GM18499 (cell line): Measurements from ENCODE around the gene LIPG.

Source experiments
- ATAC-seq: cut with Tn5 transposase; IDR thresholded peaks from one replicate; pipeline ENCODE4 v1.9.1; 2021; ENCODE audit warnings: moderate number of reproducible peaks; ENCODE audit not compliant: insufficient read depth, unreplicated experiment

Gene LIPG

DNA sequence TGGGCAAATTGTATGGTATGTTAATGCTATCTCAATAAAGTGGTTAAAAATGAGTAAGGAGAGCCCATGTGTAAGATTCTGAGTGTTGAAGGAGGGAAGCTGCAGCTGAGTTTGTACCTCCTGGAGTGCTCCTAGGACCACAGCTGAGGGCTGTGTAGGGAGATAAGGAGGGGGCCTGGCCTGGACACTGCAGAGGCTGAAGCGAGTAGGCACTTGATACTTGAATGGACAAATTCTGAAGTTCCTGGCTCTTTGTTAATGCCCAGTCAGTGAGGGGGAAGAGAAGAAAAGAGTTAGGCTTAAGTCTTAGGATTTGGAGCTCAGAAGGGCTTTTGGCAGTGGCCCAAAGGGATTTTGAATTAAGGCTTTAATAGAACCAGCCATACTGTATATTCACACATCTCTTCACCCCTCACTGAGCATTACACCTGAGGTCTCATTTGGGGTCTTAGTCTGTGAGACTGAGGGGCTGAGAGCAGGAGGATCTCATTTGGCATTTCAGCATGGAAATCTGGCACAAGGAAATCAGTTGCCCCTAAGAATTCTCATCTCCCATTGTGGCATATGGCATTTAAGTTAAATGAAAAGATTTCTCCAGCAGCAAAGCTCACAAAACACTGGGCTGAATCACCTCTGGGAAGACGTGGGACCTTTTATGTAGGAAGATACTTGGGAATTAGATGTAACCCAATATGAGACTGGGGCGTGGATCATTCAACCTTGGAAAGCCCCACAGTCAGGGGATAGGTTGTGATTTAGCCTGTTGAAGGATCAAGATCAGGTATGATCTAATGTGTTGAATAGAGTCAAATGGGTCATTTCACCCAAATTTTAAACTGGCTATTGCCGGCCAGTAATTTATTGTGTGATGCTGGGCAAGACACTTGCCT lies 46.8 kb downstream of the LIPG start:
- no peak for ATAC-seq

DNA sequence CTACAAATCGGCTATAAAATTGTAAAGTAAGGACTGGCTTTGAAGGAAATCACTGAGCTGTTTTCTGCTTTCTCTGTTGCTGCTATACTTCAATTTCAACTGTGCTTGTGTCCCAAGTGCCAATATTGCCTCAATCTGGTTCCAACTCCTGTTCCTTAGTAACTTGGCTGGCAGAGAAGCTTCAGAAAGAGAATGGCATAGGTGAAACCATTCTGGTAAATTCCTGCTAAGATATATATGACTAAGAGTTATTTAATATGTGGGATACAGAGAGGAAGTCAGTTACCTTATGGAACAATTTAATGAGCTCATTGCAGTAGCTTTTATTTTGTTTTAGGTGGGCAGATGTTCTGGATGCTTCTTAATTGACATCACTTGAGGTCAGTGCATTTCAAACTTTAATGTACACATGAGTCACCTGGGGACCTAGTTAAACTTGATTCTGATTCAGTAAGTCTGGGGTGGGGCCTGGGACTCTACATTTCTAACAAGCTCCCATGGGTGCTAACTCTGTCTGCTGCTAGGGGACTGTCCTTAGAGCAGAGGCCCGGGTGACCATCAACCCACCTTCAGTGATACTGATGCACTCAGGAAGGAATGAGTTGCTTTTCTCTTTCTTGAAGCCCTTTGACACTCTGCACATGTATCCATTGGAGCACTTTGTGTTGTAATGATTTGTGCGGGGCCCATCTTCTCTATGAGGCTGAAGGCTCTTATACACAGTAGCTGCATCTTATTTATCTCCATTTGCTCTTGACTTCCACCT lies 47.6 kb downstream of the LIPG start:
- no peak for ATAC-seq

DNA sequence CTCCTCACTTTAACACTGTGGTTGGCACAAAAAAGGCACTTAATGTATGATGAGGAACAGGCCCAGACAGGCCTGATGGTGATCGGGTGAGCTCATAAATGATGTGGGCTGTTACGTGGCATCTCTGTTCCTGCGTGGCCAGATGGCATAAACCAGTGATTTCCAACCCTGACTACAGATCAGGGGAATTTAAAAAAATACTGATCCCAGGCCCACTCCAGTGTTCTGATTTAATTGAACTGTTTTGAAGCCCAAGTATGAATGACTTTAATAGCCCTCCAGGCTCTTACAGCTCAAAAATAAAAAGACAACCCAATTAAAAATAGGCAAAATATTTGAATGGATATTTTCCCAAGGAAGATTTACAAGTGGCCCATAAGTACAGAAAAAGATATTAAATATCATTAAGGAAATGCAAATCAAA lies 48.2 kb downstream of the LIPG start:
- no peak for ATAC-seq

DNA sequence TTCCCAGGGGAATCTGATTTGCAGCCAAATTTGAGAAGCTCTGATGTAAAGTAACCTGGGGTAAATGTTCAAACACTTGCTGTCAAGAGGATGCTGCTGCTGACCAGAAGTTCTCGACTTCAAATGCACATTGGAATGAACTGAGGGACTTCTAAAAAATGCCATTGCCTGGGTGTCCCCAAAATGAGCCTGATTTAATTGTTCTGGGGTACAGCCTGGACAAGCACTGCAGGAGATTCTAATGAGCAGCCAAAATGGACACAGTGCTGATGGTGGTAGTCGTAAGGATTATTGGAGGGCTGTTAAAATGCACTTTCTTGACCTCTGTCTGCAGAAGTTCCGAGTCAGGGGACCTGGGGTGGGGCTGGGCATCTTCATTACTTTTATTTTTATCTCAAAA lies 49.5 kb downstream of the LIPG start:
- no peak for ATAC-seq

DNA sequence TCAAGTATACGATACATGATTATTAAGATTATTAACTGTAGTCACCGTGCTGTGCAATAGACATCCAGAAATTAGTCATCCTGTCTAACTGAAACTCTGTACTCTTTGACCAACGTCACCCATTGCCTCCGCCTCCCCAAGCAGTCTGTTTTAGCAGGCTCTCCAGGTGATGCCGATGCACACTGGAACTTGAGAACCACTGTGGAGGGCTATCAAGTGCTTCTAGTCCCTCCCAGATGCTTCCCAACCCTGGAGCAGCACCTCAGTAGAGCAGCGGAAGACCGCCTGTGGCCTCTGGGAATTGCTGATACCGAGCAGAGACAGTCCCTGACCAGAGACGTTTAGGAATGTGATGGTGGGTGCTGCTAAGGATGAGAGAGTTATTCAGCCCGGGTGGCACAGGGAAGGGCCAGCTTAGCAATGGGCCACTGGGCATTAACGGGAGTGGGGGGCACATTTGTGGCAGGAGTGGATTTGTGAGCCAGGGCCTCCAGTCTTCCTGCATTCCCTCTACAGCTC lies 50.7 kb downstream of the LIPG start:
- ATAC-seq: peak; percentile 93

DNA sequence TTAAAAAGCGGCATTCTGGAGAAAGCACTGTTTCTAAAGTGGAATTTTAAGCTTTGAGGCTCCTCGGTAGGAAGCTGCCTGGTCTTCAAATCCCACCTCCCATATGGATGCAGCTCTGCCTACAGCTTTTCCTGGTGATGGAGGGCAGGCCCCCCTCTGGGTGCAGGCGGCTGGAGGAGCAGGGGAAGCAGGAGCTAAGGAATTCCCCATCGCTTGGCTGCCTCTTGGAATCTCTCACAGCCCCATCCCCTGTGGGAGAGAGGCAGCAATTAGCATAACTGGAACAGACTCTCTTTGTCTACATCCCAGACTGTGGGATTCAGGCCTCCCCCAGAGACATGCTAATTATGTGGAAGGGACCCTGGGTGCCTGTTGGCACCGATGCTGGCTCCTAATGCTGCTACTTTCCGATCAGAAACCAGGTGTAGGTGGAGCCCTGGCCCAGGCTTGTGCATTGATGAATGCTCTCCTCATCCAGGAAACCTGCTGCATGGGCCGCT lies 51.3 kb downstream of the LIPG start:
- ATAC-seq: no peak

DNA sequence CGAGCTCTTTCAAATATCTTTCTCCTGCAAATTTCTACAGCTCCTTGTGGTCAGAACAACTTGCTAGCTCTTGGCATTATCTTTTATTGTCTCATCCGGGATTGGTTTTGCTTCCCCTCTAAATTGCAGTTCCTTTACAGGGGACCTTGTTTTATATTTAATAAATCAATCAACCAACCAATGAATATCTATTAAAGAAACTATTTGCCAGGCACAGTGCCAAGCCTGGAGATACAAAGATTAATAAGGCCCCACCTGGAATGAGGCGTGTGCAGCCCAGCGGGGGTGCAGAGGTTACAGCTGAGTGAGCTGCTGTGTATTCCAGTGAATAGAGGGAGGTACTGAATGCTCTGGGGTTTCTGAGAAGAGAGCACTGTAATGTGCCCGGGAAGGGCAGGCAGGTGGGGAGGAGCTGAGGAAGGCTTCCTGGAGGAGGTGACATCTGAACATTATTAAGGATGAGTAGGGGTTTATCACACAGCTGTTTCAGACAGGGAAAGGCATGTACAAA lies 51.8 kb downstream of the LIPG start:
- ATAC-seq: no peak

DNA sequence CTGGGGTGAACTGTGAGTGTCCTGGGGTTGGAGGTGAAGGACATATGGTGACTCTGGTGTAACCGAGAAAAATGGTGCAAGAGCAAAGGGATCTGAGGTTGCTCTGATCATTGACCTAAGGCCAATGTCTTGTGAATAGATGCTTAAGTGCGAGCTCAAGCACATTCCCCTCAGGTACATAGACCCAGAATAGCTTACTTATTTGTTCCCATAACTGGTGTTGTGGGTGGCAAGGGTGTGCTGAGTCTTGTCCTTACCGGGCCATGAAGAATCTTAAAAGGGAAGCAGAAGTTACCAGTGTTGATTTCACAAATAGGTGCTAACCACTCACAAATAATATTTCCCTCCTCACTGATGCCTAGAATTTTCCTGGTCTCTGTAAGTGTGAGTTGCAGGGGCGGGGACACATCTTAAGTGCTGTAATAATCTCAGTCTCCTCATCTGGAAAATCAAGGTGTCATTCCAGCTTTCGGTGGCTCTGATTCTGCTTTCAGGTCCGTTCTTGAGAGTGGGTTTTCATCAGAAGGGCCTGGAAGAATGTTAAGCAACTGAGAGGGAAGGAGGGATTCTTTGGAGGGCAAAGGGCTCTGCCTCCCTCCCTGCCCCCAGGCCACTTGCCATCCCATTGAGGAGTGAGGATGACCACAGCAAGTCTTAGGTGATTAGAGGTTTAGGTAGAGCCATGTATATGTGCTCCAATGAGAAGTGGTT lies 54.9 kb downstream of the LIPG start:
- no peak for ATAC-seq

DNA sequence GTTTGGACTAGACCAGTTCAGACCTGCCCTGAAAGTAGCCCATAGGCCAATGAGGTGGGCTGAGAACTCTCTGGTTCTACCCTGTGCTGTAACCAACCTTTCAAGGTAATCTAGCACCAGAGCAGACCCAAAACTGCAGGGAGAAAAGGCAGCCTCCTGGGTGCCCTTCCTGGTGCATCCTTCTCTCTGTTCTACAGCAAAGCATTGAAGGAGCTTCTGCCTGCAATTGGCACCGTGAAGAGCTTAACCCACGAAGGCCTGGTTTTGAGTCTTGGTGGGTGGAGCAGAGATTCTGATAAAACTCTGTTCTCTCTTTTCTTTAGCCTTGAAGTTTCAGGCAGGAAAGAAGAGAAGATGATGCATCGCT lies 55.5 kb downstream of the LIPG start:
- ATAC-seq: no peak

DNA sequence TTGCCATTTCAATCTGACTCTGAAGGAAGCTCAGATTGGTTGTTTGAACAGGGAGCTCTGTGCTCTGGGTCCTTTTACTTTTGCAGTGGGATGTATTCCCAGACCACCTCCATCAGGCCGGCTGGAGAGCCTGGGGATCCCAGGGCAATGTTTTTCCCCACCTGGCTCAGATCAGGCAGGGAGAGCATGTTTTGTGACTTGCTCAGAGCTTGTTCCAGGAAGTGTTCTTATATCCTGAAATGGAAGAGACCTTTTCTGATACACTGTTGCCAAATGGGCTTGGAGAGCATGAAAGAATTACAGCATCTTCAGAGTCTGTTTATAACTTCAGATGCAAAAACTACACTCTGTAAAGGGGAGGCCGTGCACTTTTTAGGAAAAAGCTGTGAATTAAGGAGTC lies 56.0 kb downstream of the LIPG start:
- no peak for ATAC-seq

DNA sequence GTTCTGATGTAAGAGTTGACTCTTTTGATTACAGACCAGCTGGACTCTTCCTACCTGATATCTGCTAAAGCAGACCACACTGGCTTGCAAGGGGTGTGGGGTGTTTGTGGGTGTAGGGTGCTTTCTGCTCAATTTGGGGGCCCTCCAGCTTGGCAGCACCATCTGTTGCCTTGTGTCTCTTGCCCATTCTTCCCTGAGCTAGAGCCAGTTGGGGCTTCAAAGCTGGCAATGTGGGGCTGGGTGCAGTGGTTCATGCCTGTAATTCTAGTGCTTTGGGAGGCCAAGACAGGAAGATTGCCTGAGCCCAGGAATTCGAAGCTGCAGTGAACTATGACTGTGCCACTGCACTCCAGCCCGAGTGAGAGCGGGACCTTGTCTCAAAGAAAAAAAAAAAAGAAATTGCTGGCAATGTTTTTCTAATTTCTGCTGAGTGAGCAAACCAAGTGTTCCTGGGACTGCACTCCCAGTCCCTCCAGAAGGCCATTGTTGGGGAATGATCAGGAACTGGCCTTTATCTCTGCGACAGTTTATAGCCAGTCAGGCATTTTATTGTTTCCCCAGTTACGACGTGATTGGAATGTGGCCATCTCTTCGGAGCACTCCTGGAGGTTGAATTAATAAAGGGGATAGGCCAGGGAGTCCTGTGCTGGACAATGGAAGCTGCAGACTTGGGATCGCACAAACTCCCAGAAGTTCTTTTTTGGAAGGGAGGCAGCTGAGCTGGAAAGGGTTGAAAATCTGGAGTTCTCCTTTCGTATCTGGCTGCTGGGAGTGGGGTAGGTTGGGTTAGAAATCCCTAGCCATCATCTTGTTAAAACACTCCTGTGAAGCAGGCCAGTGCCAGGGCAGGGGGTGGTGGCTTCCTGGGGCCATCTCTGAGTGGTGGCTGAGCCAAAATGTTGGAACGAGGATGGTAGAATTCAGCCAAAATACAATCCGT lies 57.2 kb downstream of the LIPG start:
- ATAC-seq: no peak

DNA sequence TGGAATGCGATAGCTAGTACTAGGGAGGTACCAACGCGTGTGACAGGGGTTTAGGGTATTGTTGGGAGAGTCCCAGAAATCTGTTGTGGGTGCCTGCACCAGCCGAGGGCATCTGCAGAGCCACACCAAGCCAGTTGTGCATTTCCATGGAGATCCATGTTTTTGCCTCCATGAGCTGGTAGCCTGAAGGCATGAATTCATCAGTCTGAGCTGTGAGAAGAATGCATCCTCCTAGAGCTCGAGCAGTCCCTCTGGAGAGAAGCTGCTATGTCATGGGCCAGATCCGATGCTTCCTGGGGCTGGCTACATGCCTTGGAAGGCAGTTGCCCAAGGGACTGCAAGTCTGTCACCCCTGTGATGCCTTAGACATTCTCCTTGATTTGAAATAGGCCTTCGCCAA lies 57.9 kb downstream of the LIPG start:
- ATAC-seq: no peak

DNA sequence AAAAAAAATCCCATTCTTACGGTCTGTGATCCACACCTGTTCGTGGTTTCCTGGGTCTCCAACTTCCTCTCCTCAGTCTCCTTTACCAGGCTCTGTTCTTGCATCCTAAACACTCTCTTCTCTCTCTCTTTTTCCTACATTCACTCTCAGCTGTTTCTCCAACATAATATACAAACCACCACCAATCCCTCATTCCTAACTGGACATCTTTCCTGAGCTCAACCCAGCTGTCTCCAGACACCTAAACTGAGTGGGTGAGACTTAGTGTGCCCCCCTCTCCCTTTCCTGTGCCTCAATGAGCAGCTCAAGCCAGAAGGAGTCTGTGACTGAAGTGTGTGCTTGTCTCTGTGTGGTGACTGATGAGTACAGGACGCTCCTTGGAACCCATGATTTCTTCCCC lies 59.4 kb downstream of the LIPG start:
- no peak for ATAC-seq

DNA sequence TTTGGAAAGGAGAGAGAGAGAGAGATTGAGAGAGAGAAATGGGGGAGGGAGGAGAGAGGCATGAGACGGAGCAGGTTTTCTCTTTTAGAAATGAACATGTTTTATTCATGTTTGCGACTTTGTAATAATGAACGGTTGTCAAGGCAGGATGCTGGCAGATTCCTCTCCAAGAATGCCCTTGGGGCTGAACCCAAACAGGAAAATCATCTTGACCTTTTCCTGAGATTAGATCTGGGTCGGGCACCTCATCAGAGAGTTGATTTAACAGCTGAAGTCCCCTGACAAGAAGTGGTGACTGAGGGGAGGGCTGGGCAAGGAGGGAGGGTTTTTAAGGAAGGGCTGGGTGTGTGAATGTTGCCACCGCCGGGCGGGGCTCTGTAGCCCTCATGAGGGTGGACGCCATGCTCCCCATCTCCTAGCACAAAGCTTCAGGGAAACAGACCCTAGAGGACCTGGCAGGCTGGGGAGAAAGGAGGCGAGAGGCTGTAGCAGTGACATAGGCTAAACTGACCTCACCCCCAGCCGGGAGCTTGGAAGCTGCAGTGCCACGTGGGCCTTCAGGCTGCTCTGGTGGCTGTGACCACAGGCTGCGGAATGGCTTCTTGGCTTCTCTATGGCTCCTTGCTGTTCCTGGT lies 60.0 kb downstream of the LIPG start:
- ATAC-seq: no peak

DNA sequence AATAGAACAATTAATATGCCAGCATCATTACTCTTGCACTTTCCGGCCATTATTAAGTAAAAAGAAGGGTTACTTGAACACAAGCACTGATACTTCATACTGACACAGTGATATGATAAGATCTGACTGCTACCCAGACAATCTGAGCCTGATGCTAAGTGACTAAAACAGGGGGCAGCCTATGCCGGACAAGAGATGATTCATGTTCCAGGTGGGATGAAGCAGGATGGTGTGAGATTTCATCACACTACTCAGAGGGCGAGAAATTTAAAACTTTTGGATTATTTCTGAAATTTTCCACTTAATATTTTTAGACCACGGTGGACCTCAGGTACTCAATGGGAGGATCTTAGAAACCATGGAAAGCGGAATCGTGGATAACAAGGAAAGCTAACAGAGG lies 61.7 kb downstream of the LIPG start:
- ATAC-seq: no peak

DNA sequence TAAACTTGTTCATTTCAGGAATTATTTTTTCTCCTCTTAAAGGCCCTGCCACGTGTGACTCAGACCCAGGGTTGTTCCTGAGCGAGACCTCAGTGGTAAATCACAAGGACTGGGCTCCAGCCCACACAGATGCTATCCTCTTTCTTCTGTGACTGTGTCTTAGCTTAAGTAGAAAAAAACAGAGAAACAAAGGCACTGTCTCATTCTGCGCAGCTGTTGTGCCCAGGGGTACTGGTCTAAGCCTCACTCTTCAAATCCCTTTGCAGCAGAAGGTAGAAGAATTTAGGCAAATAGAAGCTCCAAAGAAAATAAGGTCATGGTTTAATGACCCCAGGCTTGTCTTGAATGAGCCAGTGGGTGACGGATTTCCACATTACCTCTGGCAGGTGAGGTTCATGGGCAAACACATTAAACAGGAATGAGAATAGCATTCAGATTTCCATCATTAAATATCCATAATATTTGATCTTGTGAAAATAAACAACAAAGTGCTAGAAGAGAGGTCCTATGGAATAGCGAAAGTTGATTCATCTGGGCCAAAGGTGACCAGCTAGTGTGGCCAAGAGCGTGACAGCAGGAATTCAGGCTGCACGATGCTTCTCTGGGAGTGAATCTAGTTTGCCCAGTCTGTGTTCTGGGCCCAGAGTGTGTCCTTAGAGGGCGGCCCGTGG lies 63.3 kb downstream of the LIPG start:
- ATAC-seq: no peak

DNA sequence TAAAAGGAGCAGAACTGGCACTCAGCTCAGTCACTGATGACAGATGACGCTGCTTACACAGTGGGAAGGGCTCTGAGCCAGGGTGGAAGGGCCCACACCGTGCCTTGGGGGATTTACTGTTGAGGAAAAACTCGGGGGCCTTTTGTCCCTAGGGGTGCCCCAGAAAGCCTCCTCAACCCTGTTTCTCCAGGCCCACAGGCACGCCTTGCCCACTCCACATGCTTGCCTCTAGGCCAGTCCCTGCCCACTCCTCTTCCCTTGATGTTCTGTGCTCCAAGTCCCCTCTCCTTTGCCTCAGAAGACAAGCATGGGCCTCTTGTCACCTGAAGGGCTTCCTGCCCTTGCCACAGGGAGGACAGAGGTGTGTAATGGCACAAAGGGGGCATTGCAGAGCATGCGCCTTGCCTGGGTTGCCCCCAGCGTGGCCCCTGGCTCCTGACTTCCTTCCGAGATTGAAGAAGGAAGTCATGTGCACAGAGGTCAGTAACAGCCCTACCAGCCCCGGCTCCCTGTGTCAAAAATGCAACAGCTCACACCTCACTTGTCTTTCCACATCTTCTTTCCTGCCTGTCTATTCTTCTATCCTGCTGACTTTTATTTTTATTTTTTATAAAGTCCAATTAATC lies 65.1 kb downstream of the LIPG start:
- ATAC-seq: no peak

DNA sequence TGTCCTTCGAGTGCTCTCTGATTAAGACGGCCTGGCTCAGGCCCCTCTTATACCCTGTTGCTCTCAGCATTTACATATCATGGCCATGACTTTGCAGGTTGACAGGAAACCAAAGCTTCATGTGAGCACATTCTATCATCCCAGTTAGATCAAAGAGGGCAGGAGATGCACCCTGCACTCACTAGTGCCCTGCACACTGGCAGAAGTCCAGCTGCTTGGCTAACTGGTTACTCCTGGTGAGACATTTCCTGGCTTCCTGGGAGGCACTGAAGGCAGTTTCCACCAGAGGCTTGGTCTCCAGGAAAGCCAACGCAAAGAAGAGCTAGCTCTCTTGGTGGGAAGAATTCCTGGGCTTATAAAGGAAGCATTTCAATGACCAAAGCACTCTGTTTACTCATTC lies 66.3 kb downstream of the LIPG start:
- no peak for ATAC-seq
